ENCODE measurements around the gene ARL3.

The ARL3 gene

GRCh38 chr10:102652170-102652916 is 61.9 kb downstream of the ARL3 start:
- no peaks in the 10 kb centered on the region for H3K79me1 ChIP-seq (ENCODE audit: low read length)
- DNase-seq = no peak
- H3K14ac ChIP-seq (ENCODE audit: low read length) = no peak overlapping the region

GRCh38 chr10:102651455-102652169 is 62.6 kb downstream of the ARL3 start:
- Histone ChIP-seq H4K8ac (ENCODE audit: low read depth, low read length) (no peak overlapping the region), H3K4me3 (ENCODE audit: low read depth, low read length) (no peak overlapping the region), H2BK120ac (ENCODE audit: insufficient read depth, low read length, poor library complexity) (no peak overlapping the region), H2BK5ac (ENCODE audit: low read depth, low read length, poor library complexity) (no peak overlapping the region), H2AK5ac (ENCODE audit: low read length) (no peak overlapping the region), H3K18ac (ENCODE audit: low read length) (no peak overlapping the region), H3K79me1 (ENCODE audit: low read length) (no peaks in the 10 kb centered on the region), H3K36me3 (ENCODE audit: control insufficient read depth in 1 of 2, insufficient read depth in 2 of 2, low read length in 2 of 2) (peaks cover 52 to 58% of the 10 kb centered on the region in 2 experiments), H2AFZ (ENCODE audit: insufficient read depth, low read length, poor library complexity) (no peak overlapping the region), H4K12ac (ENCODE audit: low read depth, low read length) (no peak overlapping the region), H3K27me3 (ENCODE audit: insufficient read depth, low read length) (no peaks in the 10 kb centered on the region), H2BK12ac (ENCODE audit: low read length) (no peak overlapping the region), H3K9me3 (ENCODE audit: insufficient read depth, low read depth, low read length) (no peaks in the 10 kb centered on the region), H3K9ac (ENCODE audit: low read length) (no peak overlapping the region), H3K4me2 (ENCODE audit: low read length) (no peak overlapping the region), H3K14ac (ENCODE audit: low read length) (no peak overlapping the region), H3K27ac (ENCODE audit: low read depth, low read length) (no peak overlapping the region), H3K79me2 (ENCODE audit: control insufficient read depth, insufficient read depth, low read length, poor library complexity) (peaks cover 21% of the 10 kb centered on the region), H4K91ac (ENCODE audit: low read depth, low read length) (no peak overlapping the region), H3K4me1 (ENCODE audit: control insufficient read depth in 1 of 2, insufficient read depth in 2 of 2, low read length in 2 of 2) (peaks cover 20 to 38% of the 10 kb centered on the region in 2 experiments), H3K23ac (ENCODE audit: low read length) (no peak overlapping the region), H3K4ac (ENCODE audit: low read depth, low read length) (peak overlapping the region; percentile 12)
- no peak for DNase-seq
- no CpG with 5 or more reads among the region's 11 CpGs for WGBS (ENCODE audit: extremely low coverage, insufficient coverage, insufficient read length)

More at GRCh38 chr10:102652170-102652916, 61.9 kb downstream of the ARL3 start:
- Histone ChIP-seq H3K27me3 (ENCODE audit: insufficient read depth, low read length) (no peaks in the 10 kb centered on the region), H3K4me3 (ENCODE audit: low read depth, low read length) (no peak overlapping the region), H2AFZ (ENCODE audit: insufficient read depth, low read length, poor library complexity) (no peak overlapping the region), H4K91ac (ENCODE audit: low read depth, low read length) (no peak overlapping the region), H3K27ac (ENCODE audit: low read depth, low read length) (no peak overlapping the region), H2BK5ac (ENCODE audit: low read depth, low read length, poor library complexity) (no peak overlapping the region), H3K4me1 (ENCODE audit: control insufficient read depth in 1 of 2, insufficient read depth in 2 of 2, low read length in 2 of 2) (peaks cover 17 to 32% of the 10 kb centered on the region in 2 experiments), H3K9me3 (ENCODE audit: insufficient read depth, low read depth, low read length) (no peaks in the 10 kb centered on the region), H3K4me2 (ENCODE audit: low read length) (no peak overlapping the region), H3K4ac (ENCODE audit: low read depth, low read length) (no peak overlapping the region), H2AK5ac (ENCODE audit: low read length) (no peak overlapping the region), H3K79me2 (ENCODE audit: control insufficient read depth, insufficient read depth, low read length, poor library complexity) (peaks cover 19% of the 10 kb centered on the region), H4K12ac (ENCODE audit: low read depth, low read length) (no peak overlapping the region), H3K18ac (ENCODE audit: low read length) (no peak overlapping the region), H3K36me3 (ENCODE audit: control insufficient read depth in 1 of 2, insufficient read depth in 2 of 2, low read length in 2 of 2) (peaks cover 60 to 62% of the 10 kb centered on the region in 2 experiments), H2BK120ac (ENCODE audit: insufficient read depth, low read length, poor library complexity) (no peak overlapping the region), H3K9ac (ENCODE audit: low read length) (no peak overlapping the region), H3K23ac (ENCODE audit: low read length) (no peak overlapping the region), H2BK12ac (ENCODE audit: low read length) (no peak overlapping the region), H4K8ac (ENCODE audit: low read depth, low read length) (no peak overlapping the region)
- WGBS (ENCODE audit: extremely low coverage, insufficient coverage, insufficient read length) = no CpG with 5 or more reads among the region's 12 CpGs

- Histone ChIP-seq H3K4me3 (ENCODE audit: low read depth, low read length) (no peak overlapping the region), H4K12ac (ENCODE audit: low read depth, low read length) (no peak overlapping the region), H2BK5ac (ENCODE audit: low read depth, low read length, poor library complexity) (no peak overlapping the region), H2BK12ac (ENCODE audit: low read length) (no peak overlapping the region), H2BK120ac (ENCODE audit: insufficient read depth, low read length, poor library complexity) (no peak overlapping the region), H2AK5ac (ENCODE audit: low read length) (no peak overlapping the region), H3K27me3 (ENCODE audit: insufficient read depth, low read length) (no peaks in the 10 kb centered on the region), H2AFZ (ENCODE audit: insufficient read depth, low read length, poor library complexity) (peak overlapping the region; percentile 13), H3K4ac (ENCODE audit: low read depth, low read length) (peak overlapping the region; percentile 42), H4K91ac (ENCODE audit: low read depth, low read length) (no peak overlapping the region), H3K36me3 (ENCODE audit: control insufficient read depth in 1 of 2, insufficient read depth in 2 of 2, low read length in 2 of 2) (peaks cover 45 to 51% of the 10 kb centered on the region in 2 experiments), H3K4me2 (ENCODE audit: low read length) (no peak overlapping the region), H3K27ac (ENCODE audit: low read depth, low read length) (no peak overlapping the region), H3K79me1 (ENCODE audit: low read length) (peaks cover 3% of the 10 kb centered on the region), H3K23ac (ENCODE audit: low read length) (no peak overlapping the region), H3K18ac (ENCODE audit: low read length) (peak overlapping the region; percentile 59), H3K9ac (ENCODE audit: low read length) (no peak overlapping the region), H3K9me3 (ENCODE audit: insufficient read depth, low read depth, low read length) (no peaks in the 10 kb centered on the region), H3K79me2 (ENCODE audit: control insufficient read depth, insufficient read depth, low read length, poor library complexity) (peaks cover 25% of the 10 kb centered on the region), H4K8ac (ENCODE audit: low read depth, low read length) (no peak overlapping the region), H3K4me1 (ENCODE audit: control insufficient read depth in 1 of 2, insufficient read depth in 2 of 2, low read length in 2 of 2) (peaks cover 20 to 41% of the 10 kb centered on the region in 2 experiments), H3K14ac (ENCODE audit: low read length) (no peak overlapping the region)
- no CpG with 5 or more reads among the region's 11 CpGs for WGBS (ENCODE audit: extremely low coverage, insufficient coverage, insufficient read length)
- DNase-seq = no peak
Observed at GRCh38 chr10:102650655-102651454, 63.3 kb downstream of the ARL3 start.

Measured in trophoblast cell (in vitro differentiated cells and primary cell).